PC-9 (cell line): ENCODE measurements around the gene GASK1B.

Source experiments
- CTCF ChIP-seq: fragments of 200-600 bp; sonication (generic); conservative IDR thresholded peaks from 2 replicates; pipeline ENCODE4 v1.6.1; 2017; ENCODE audit warnings: mixed run types, antibody characterized with exemption, mild to moderate bottlenecking, moderate library complexity
- EZH2 ChIP-seq: fragments of 200-600 bp; sonication (generic); IDR thresholded peaks from 2 replicates; pipeline ENCODE4 v1.8.0; 2017; ENCODE audit warnings: antibody characterized with exemption, low read depth

GRCh38 chr4:158169506-158169905, 3.3 kb downstream of the GASK1B start:
- no peak for TF ChIP-seq EZH2
- TF ChIP-seq CTCF: no peak
